GM19328 (cell line): Measurements from ENCODE around the gene RXFP4.
"Not testable (repeated sequence)": the region's sequence is repeated elsewhere in the genome, so short reads cannot be mapped to it uniquely, and the experiment has no call there.

ENCODE experiments used
- ATAC-seq: cut with Tn5 transposase; IDR thresholded peaks from one replicate; pipeline ENCODE4 v1.9.1; 2021; ENCODE audit warnings: mild to moderate bottlenecking, moderate library complexity; ENCODE audit not compliant: unreplicated experiment

The RXFP4 gene

GRCh38 chr1:155940993-155941844 lies at the start of gene RXFP4:
Gene RXFP4 (plus strand): TSS chr1:155941638. CDS start chr1:155941710, 72 bp downstream.
- ATAC-seq, result no peak

GRCh38 chr1:155892796-155893195 lies 48.6 kb upstream of the RXFP4 start:
- no peak for ATAC-seq

- no peak for ATAC-seq
Observed at GRCh38 chr1:155893389-155894142, 47.9 kb upstream of the RXFP4 start.

- not testable (repeated sequence) for ATAC-seq
Observed at GRCh38 chr1:155895617-155896016, 45.8 kb upstream of the RXFP4 start.

- not testable (repeated sequence) for ATAC-seq
Observed at GRCh38 chr1:155896476-155896875, 45.0 kb upstream of the RXFP4 start.

GRCh38 chr1:155897746-155898145 lies 43.7 kb upstream of the RXFP4 start:
- ATAC-seq, result no peak

GRCh38 chr1:155898888-155899287 lies 42.5 kb upstream of the RXFP4 start:
- no peak for ATAC-seq

- no peak for ATAC-seq
Observed at GRCh38 chr1:155899683-155900082, 41.8 kb upstream of the RXFP4 start.

- ATAC-seq, result no peak
Observed at GRCh38 chr1:155900161-155900560, 41.3 kb upstream of the RXFP4 start.

GRCh38 chr1:155904261-155904660 lies 37.2 kb upstream of the RXFP4 start:
- ATAC-seq, result no peak

- no peak for ATAC-seq
Observed at GRCh38 chr1:155909894-155910293, 31.5 kb upstream of the RXFP4 start.

GRCh38 chr1:155910621-155911121 lies 30.8 kb upstream of the RXFP4 start:
- ATAC-seq, result no peak

- ATAC-seq, result peak; percentile 81
Observed at GRCh38 chr1:155911156-155912055, 30.0 kb upstream of the RXFP4 start, which contains the start of gene RIT1. Gene RIT1 (minus strand): TSS chr1:155911349. CDS start chr1:155910761, 588 bp downstream.

- ATAC-seq, result no peak
Observed at GRCh38 chr1:155912056-155912536, 29.3 kb upstream of the RXFP4 start.

- no peak for ATAC-seq
Observed at GRCh38 chr1:155913969-155914757, 27.3 kb upstream of the RXFP4 start.

GRCh38 chr1:155918660-155919059 lies 22.8 kb upstream of the RXFP4 start:
- no peak for ATAC-seq

- ATAC-seq, result no peak
Observed at GRCh38 chr1:155919801-155920200, 21.6 kb upstream of the RXFP4 start.

- ATAC-seq, result no peak
Observed at GRCh38 chr1:155920717-155921116, 20.7 kb upstream of the RXFP4 start.

GRCh38 chr1:155925506-155925905 lies 15.9 kb upstream of the RXFP4 start:
- ATAC-seq, result no peak

GRCh38 chr1:155929057-155929456 lies 12.4 kb upstream of the RXFP4 start:
- ATAC-seq, result no peak
